Vagina (tissue), 2 donors: ENCODE measurements around the gene KIF1A.

Source experiments
- POLR2A ChIP-seq, 2 donors: fragments of 450-650 bp; IDR thresholded peaks; one replicate each; pipeline ENCODE4 v1.6.1; 2017; ENCODE audit warnings: antibody characterized with exemption in 2 of 2, mild to moderate bottlenecking in 2 of 2, moderate library complexity in 2 of 2
- POLR2AphosphoS5 ChIP-seq, 2 donors: sonication (generic); formaldehyde crosslinking; IDR thresholded peaks; one replicate each; pipeline ENCODE4 v1.9.0; 2017; ENCODE audit warnings: antibody characterized with exemption in 2 of 2, mild to moderate bottlenecking in 2 of 2, low read depth in 1 of 2; ENCODE audit not compliant: insufficient read depth in 1 of 2
- TF ChIP-seq, protein P1 (sequence below), 3 experiments: fragments of 450-650 bp in 2 of 3; fragments of 200-600 bp in 1 of 3; sonication (generic) in 1 of 3; IDR thresholded peaks; one replicate each; pipeline ENCODE4 v1.5.1; 2017 to 2019; ENCODE audit warnings: antibody characterized with exemption in 3 of 3, mild to moderate bottlenecking in 2 of 3, moderate library complexity in 2 of 3

DNA sequence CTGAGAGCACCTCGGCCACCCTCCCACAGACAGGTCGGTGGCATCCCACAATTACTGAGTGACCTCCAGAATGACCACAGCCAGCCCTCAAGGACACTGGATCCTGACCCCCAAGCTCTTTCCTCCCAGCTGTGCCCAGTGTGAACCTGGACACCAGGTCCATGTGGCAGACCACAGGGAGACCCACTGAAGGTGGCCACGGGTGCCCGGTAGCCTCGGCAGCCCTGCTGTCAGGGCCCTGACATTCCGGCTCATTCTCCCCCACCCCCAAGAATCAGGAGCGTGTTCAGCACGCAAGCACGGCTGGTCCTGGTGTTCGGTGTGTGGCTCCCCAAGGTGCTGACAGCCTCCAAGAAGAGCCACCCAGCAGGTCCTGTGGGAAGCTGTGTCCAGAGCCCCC lies 95.6 kb downstream of the KIF1A start:
- TF ChIP-seq, protein P1, sequence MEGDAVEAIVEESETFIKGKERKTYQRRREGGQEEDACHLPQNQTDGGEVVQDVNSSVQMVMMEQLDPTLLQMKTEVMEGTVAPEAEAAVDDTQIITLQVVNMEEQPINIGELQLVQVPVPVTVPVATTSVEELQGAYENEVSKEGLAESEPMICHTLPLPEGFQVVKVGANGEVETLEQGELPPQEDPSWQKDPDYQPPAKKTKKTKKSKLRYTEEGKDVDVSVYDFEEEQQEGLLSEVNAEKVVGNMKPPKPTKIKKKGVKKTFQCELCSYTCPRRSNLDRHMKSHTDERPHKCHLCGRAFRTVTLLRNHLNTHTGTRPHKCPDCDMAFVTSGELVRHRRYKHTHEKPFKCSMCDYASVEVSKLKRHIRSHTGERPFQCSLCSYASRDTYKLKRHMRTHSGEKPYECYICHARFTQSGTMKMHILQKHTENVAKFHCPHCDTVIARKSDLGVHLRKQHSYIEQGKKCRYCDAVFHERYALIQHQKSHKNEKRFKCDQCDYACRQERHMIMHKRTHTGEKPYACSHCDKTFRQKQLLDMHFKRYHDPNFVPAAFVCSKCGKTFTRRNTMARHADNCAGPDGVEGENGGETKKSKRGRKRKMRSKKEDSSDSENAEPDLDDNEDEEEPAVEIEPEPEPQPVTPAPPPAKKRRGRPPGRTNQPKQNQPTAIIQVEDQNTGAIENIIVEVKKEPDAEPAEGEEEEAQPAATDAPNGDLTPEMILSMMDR (IDR thresholded peaks at IDR 0.05) = no peak
- no peak for TF ChIP-seq POLR2A (IDR thresholded peaks at IDR 0.05)
- TF ChIP-seq POLR2AphosphoS5 (IDR thresholded peaks at IDR 0.05; ENCODE audit: insufficient read depth in 1 of 2, low read depth in 1 of 2) = no peak
